IMR-90 (cell line): ENCODE results near the gene RHOBTB3. TPM values are rescaled to one million over a fixed set of nuclear protein-coding genes. Genes with fewer than 3 reads are reported as not detected.

Source experiments
- ATAC-seq: fragments of 200-7000 bp; cut with Tn5 transposase; 2 replicates; pipeline ENCODE4 v1.9.1; 2020; ENCODE audit warnings: low read depth, mild to moderate bottlenecking, moderate library complexity
- BruUV-seq: library from RNA; stranded (reverse); fragments of 400-500 nt; replicated peaks from 2 replicates; lab custom pipeline; 2021; lab: Mats Ljungman, UMichigan
- CTCF ChIA-PET: fragments of 300-600 bp; formaldehyde crosslinking; extraction: SDS; loops from one replicate; lab custom pipeline; 2021; ENCODE audit warnings: antibody characterized with exemption; lab: Yijun Ruan, JAX
- POLR2A ChIA-PET: fragments of 300-600 bp; sonication (Branson Sonifier 250); formaldehyde crosslinking; loops from one replicate; lab custom pipeline; 2022; ENCODE audit warnings: antibody characterized with exemption; ENCODE audit not compliant: unreplicated experiment; lab: Charles Lee
- DNase-seq: peaks from one replicate; pipeline ENCODE4 v3.0.0; 2013
- H2AFZ ChIP-seq: replicated peaks from 2 replicates; pipeline ENCODE3; 2013; ENCODE audit warnings: low read length, mild to moderate bottlenecking; ENCODE audit not compliant: poor library complexity
- H2AK5ac ChIP-seq: 2 replicates; pipeline ENCODE4 v1.6.1; 2013; ENCODE audit warnings: low read depth, low read length, inconsistent platforms
- H2AK9ac ChIP-seq: replicated peaks from 2 replicates; pipeline ENCODE3; 2013; ENCODE audit warnings: mild to moderate bottlenecking, low read depth, low read length, moderate library complexity; ENCODE audit not compliant: poor library complexity
- H2BK120ac ChIP-seq: 2 replicates; pipeline ENCODE4 v1.6.1; 2013; ENCODE audit warnings: low read depth, low read length, inconsistent platforms
- H2BK15ac ChIP-seq: 3 replicates; pipeline ENCODE4 v1.6.1; 2013; ENCODE audit warnings: low read depth, low read length, inconsistent platforms
- H2BK20ac ChIP-seq: 2 replicates; pipeline ENCODE4 v1.6.1; 2013; ENCODE audit warnings: low read depth, mild to moderate bottlenecking, inconsistent platforms, low read length, moderate library complexity
- H2BK5ac ChIP-seq: 2 replicates; pipeline ENCODE4 v1.6.1; 2013; ENCODE audit warnings: mild to moderate bottlenecking, low read depth, low read length, inconsistent platforms; ENCODE audit not compliant: poor library complexity, severe bottlenecking
- H3K14ac ChIP-seq: replicated peaks from 2 replicates; pipeline ENCODE4 v1.6.1; 2013; ENCODE audit warnings: low read depth, low read length, inconsistent platforms
- H3K18ac ChIP-seq: 2 replicates; pipeline ENCODE4 v1.6.1; 2013; ENCODE audit warnings: low read depth, low read length, control low read depth
- H3K23ac ChIP-seq: 2 replicates; pipeline ENCODE4 v1.6.1; 2013; ENCODE audit warnings: low read depth, low read length, inconsistent platforms
- H3K27ac ChIP-seq: 2 replicates; pipeline ENCODE4 v1.5.1; 2013; ENCODE audit warnings: mild to moderate bottlenecking, control low read depth, low read length; ENCODE audit not compliant: insufficient read depth
- H3K27me3 ChIP-seq: 2 replicates; pipeline ENCODE4 v1.6.1; 2013; ENCODE audit warnings: low read length; ENCODE audit not compliant: control insufficient read depth, insufficient read depth
- H3K36me3 ChIP-seq: 2 replicates; pipeline ENCODE4 v1.6.1; 2013; ENCODE audit warnings: low read length, mixed read lengths; ENCODE audit not compliant: control insufficient read depth, insufficient read depth
- H3K4ac ChIP-seq: 2 replicates; pipeline ENCODE4 v1.6.1; 2013; ENCODE audit warnings: low read depth, low read length, inconsistent platforms
- H3K4me1 ChIP-seq: 2 replicates; pipeline ENCODE4 v1.6.1; 2013; ENCODE audit warnings: low read length, mixed read lengths; ENCODE audit not compliant: control insufficient read depth, insufficient read depth
- H3K4me2 ChIP-seq: 2 replicates; pipeline ENCODE4 v1.6.1; 2013; ENCODE audit warnings: low read depth, mild to moderate bottlenecking, control low read depth, low read length, moderate library complexity
- H3K4me3 ChIP-seq: 2 replicates; pipeline ENCODE4 v1.5.1; 2013; ENCODE audit warnings: low read depth, mild to moderate bottlenecking, control low read depth, low read length, moderate library complexity; ENCODE audit not compliant: insufficient read depth
- H3K56ac ChIP-seq: 2 replicates; pipeline ENCODE4 v1.6.1; 2013; ENCODE audit warnings: low read length, inconsistent platforms; ENCODE audit not compliant: insufficient read depth; ENCODE audit errors: extremely low read depth
- H3K79me1 ChIP-seq, 2 experiments: 2 replicates each; pipeline ENCODE4 v1.6.1; 2013; ENCODE audit warnings: low read length in 2 of 2, inconsistent platforms in 1 of 2, low read depth in 1 of 2
- H3K9ac ChIP-seq: 2 replicates; pipeline ENCODE4 v1.6.1; 2013; ENCODE audit warnings: low read depth, low read length, control low read depth
- H3K9me1 ChIP-seq: 2 replicates; pipeline ENCODE4 v1.6.1; 2013; ENCODE audit warnings: low read length, inconsistent platforms; ENCODE audit not compliant: insufficient read depth
- H3K9me3 ChIP-seq: 2 replicates; pipeline ENCODE4 v1.6.1; 2013; ENCODE audit warnings: low read length; ENCODE audit not compliant: control insufficient read depth, insufficient read depth
- H4K20me1 ChIP-seq: 2 replicates; pipeline ENCODE4 v1.6.1; 2013; ENCODE audit warnings: low read length, inconsistent platforms; ENCODE audit not compliant: insufficient read depth
- H4K5ac ChIP-seq: 2 replicates; pipeline ENCODE4 v1.6.1; 2013; ENCODE audit warnings: mild to moderate bottlenecking, low read depth, low read length, control low read depth
- H4K8ac ChIP-seq, 2 experiments: 2 replicates each; pipeline ENCODE4 v1.6.1; 2013; ENCODE audit warnings: low read depth in 2 of 2, low read length in 2 of 2, control low read depth in 1 of 2, inconsistent platforms in 1 of 2
- H4K91ac ChIP-seq: 2 replicates; pipeline ENCODE4 v1.6.1; 2013; ENCODE audit warnings: low read depth, low read length, inconsistent platforms; ENCODE audit not compliant: insufficient read depth
- MAFK ChIP-seq: IDR thresholded peaks from 2 replicates; pipeline ENCODE4 v1.6.1; 2012; ENCODE audit warnings: low read depth, low read length, improper control_type of control experiment
- NFE2L2 ChIP-seq: fragments of 150-350 bp; IDR thresholded peaks from 2 replicates; pipeline ENCODE4 v1.6.1; 2016; ENCODE audit warnings: low read depth, mild to moderate bottlenecking, low read length
- RAD21 ChIP-seq: IDR thresholded peaks from 2 replicates; pipeline ENCODE4 v1.6.1; 2012; ENCODE audit warnings: low read length, improper control_type of control experiment
- RCOR1 ChIP-seq: IDR thresholded peaks from 2 replicates; pipeline ENCODE4 v1.6.1; 2012; ENCODE audit warnings: mild to moderate bottlenecking, low read length, improper control_type of control experiment; ENCODE audit not compliant: insufficient replicate concordance
- RFX5 ChIP-seq: IDR thresholded peaks from 2 replicates; pipeline ENCODE4 v1.8.0; 2012; ENCODE audit warnings: low read depth, mild to moderate bottlenecking, low read length, moderate library complexity
- USF2 ChIP-seq: fragments of 150-350 bp; IDR thresholded peaks from 2 replicates; pipeline ENCODE4 v1.6.1; 2017; ENCODE audit warnings: mild to moderate bottlenecking, antibody characterized with exemption, low read length, low read depth
- WGBS, 2 experiments: methylation state at CpG; one replicate each; pipeline versions ENCODE4 v1.1.5 to v1.1.7; 2013; ENCODE audit warnings: missing lambda C conversion rate in 2 of 2; ENCODE audit not compliant: insufficient read length in 1 of 2; ENCODE audit errors: extremely low coverage in 2 of 2; 5-methylcytosine and 5-hydroxymethylcytosine counted together
- dilution Hi-C: fragments of 300-500 bp; cut with HindIII; formaldehyde crosslinking; loops from one replicate; pipeline ENCODE4 v1.14.3; 2018; ENCODE audit warnings: low sequenced_read_pairs; ENCODE audit not compliant: unreplicated experiment
- in situ Hi-C: fragments of 300-500 bp; cut with MboI; formaldehyde crosslinking; loops from 3 replicates; pipeline ENCODE4 v1.14.3; 2019; ENCODE audit warnings: low sequenced_read_pairs, inconsistent platforms, mixed read lengths
- intact Hi-C: fragments of 100-400 bp; cut with micrococcal nuclease; formaldehyde crosslinking; loops from 2 replicates; pipeline ENCODE4 v1.10.0; 2022
- polyA plus RNA-seq, 3 experiments: library from polyadenylated mRNA; depleted of rRNA; stranded (reverse); fragments of >200 nt; gene quantifications; 2 replicates each; pipeline ENCODE4 v1.2.3, GENCODE V29; 2012; ENCODE audit warnings: low replicate concordance in 1 of 3
- total RNA-seq: library from RNA; depleted of rRNA; stranded (reverse); fragments of >200 nt; gene quantifications from 2 replicates; pipeline ENCODE4 v1.2.3, GENCODE V29; 2012

The RHOBTB3 gene
- total and polyA plus RNA-seq, 2 of the 4 experiments (the other 2 are of a cell fraction): 117 to 447 TPM

GRCh38 chr5:95689680-95690079, 41.5 kb upstream of the RHOBTB3 start:
- Histone ChIP-seq H3K9me1 (no peaks in the 10 kb centered on the region), H2AK5ac (no peak overlapping the region), H3K27me3 (no peaks in the 10 kb centered on the region), H3K18ac (no peak overlapping the region), H3K4ac (no peak overlapping the region), H4K91ac (no peak overlapping the region), H2AFZ (no peak overlapping the region), H3K27ac (no peak overlapping the region), H4K20me1 (no peaks in the 10 kb centered on the region), H3K14ac (no peak overlapping the region), H2BK20ac (no peak overlapping the region), H3K79me1 (no peaks in the 10 kb centered on the region), H3K4me3 (no peak overlapping the region), H4K5ac (no peak overlapping the region), H3K23ac (no peak overlapping the region), H3K56ac (no peak overlapping the region), H3K9me3 (no peaks in the 10 kb centered on the region), H2BK5ac (no peak overlapping the region), H2BK120ac (no peak overlapping the region), H3K4me1 (no peaks in the 10 kb centered on the region), H2AK9ac (no peak overlapping the region), H3K36me3 (no peaks in the 10 kb centered on the region), H3K4me2 (no peak overlapping the region), H4K8ac (no peak overlapping the region), H3K9ac (no peak overlapping the region), H2BK15ac (no peak overlapping the region)
- CTCF ChIA-PET: no interaction called here
- DNase-seq (no peak), ATAC-seq (no peak)
- dilution Hi-C loops (no loop called here), intact Hi-C loops (no loop called here), in situ Hi-C loops (no loop called here)
- POLR2A ChIA-PET: interaction anchor here (0.6 kb wide), 1 partner anchor 10 kb away, joined by 3 read pairs; no protein-coding TSS in a partner anchor
- WGBS, 2 experiments: no CpG with 5 or more reads among the region's 1 CpG
- no TSS peak for BruUV-seq
- TF ChIP-seq USF2 (no peak), RAD21 (no peak), RFX5 (no peak), MAFK (no peak), RCOR1 (no peak), NFE2L2 (no peak)
